HG03025 (cell line): ENCODE data around the gene RPS6KB2.
A peak's percentile ranks its signal among the peaks of the same experiment; 100 is the strongest.
"Not testable (repeated sequence)": the region's sequence is repeated elsewhere in the genome, so short reads cannot be mapped to it uniquely, and the experiment has no call there.

ENCODE experiments used
- ATAC-seq: cut with Tn5 transposase; IDR thresholded peaks from one replicate; pipeline ENCODE4 v1.9.1; 2021; ENCODE audit warnings: mild to moderate bottlenecking, moderate library complexity; ENCODE audit not compliant: unreplicated experiment, low FRiP score

RPS6KB2 gene

GRCh38 chr11:67464411-67465188, 36.3 kb downstream of the RPS6KB2 start:
- ATAC-seq = peak; percentile 36

GRCh38 chr11:67465189-67465510, 36.9 kb downstream of the RPS6KB2 start:
- no peak for ATAC-seq

DNA sequence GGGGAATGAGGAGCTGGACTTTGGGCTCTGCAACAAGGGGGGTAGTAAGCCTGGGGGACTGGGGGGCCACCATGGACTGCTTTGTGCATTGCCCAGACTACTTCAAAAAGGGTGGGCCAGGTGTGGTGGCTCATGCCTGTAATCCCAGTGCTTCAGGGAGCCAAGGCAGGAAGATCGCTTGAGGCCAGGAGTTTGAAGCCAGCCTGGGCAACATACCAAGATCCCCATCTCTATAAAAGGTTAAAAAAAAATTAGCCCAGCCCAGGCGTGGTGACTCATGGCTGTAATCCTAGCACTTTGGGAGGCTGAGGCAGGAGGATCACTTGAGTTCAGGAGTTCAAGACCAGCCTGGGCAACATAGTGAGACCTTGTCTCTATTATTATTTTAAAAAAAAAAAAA, 37.2 kb downstream of the RPS6KB2 start:
- ATAC-seq = not testable (repeated sequence)

- no peak for ATAC-seq
Measured at GRCh38 chr11:67466367-67466766, 38.1 kb downstream of the RPS6KB2 start.

DNA sequence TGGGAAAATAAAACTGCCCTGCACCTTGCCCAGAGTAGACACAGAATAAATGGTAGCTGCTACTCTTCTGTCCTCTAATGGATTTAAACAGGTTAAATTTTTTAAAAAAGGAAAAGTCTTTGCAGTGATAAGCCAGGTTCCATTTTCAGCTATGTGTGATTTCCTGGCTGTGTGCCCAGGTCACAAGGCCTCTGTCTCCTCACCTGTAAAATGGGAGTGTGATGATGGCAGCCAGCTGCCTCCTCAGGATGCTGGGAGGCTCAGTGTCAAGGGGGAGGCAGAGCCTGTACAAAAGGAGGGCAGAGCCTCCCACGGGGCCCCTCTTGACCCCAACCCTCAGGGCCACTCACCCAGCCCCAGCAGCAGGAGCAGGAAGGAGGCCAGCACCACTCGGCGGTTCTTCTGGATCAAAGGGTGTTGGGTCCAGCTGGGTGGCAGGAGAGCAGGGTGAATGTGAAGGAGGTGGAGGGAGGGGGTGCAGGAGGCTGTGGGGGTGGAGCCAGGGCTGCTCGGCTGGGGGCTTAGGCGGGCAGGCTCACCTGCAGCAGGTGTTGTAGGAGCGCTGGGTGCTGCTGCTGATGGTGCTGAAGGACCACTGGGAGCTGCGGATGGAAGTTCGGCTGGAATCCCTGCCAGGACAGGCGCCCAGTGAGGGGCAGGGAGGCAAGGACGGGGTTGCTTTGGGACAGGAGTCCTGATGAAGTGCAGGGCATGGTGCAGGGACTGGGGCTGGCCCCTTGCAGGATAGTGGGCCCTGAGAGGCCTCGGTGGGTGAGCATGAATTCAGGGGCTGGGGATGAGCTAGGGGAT, 38.9 kb downstream of the RPS6KB2 start:
- ATAC-seq = no peak

GRCh38 chr11:67468056-67468455, 39.8 kb downstream of the RPS6KB2 start:
- no peak for ATAC-seq

GRCh38 chr11:67468456-67468758, 40.1 kb downstream of the RPS6KB2 start:
- ATAC-seq = no peak

DNA sequence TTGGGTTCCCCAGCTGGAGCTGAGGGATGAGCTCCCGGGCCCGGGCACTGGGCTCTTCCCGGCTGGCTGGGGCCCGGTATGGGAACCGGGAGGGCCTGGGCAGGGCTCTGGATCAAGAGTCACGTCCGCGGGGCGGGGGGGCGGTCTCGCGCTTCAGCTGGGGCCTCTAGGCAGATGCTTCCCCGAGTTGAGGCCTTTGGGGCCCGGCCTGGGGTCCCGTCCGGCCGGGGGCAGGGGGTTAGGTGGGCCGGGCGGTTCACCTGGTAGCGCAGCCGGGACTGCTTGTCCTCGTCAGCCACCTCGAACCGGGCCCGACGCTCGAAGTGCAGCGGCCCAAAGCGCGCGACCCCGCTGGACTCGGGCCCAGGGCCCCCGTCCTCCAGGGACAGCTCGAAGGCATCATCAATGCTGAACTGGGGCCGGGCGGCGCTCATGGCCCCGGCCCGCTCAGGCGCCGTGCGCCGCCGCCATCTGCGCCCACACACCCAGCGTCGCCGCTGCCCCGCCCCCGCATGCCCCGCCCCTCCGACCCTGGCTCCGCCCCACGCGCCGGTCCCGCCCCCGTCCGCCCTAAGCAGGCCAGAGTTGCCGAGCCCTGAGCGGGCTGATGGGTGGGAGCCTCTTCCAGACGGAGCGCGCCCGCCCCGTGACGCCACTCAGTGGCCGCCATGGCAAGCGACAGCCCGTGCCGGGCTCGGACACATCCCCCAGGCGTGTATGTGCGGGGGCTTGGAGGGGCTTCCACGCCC, 40.6 kb downstream of the RPS6KB2 start, which contains the start of gene TMEM134:
Gene TMEM134 (minus strand): TSS at position 493 of the 749 bp plus-strand sequence. CDS start 59 bp downstream, at position 434.
- peak; percentile 46 for ATAC-seq

DNA sequence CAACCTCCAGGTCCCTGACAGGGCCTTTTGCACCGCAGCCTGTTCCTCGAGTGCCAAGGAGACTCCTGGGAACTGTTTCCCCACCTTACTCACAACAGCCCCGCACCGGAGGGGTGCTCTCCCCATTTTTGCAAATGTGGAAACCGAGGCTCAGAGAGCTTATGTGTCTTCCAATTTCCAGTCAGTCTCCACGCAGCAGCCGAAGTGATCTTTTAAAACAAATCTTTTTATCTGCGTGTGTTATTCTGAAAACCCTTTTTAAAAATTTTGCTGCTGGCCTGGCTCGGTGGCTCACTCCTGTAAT, 41.2 kb downstream of the RPS6KB2 start:
- ATAC-seq = no peak

GRCh38 chr11:67470337-67471002, 42.2 kb downstream of the RPS6KB2 start:
- no peak for ATAC-seq

- ATAC-seq = no peak
Measured at GRCh38 chr11:67472882-67473281, 44.6 kb downstream of the RPS6KB2 start.

- not testable (repeated sequence) for ATAC-seq
Measured at GRCh38 chr11:67476692-67477091, 48.4 kb downstream of the RPS6KB2 start.

- ATAC-seq = not testable (repeated sequence)
Measured at GRCh38 chr11:67477344-67478050, 49.2 kb downstream of the RPS6KB2 start.

- no peak for ATAC-seq
Measured at GRCh38 chr11:67482275-67482826, 54.1 kb downstream of the RPS6KB2 start.

DNA sequence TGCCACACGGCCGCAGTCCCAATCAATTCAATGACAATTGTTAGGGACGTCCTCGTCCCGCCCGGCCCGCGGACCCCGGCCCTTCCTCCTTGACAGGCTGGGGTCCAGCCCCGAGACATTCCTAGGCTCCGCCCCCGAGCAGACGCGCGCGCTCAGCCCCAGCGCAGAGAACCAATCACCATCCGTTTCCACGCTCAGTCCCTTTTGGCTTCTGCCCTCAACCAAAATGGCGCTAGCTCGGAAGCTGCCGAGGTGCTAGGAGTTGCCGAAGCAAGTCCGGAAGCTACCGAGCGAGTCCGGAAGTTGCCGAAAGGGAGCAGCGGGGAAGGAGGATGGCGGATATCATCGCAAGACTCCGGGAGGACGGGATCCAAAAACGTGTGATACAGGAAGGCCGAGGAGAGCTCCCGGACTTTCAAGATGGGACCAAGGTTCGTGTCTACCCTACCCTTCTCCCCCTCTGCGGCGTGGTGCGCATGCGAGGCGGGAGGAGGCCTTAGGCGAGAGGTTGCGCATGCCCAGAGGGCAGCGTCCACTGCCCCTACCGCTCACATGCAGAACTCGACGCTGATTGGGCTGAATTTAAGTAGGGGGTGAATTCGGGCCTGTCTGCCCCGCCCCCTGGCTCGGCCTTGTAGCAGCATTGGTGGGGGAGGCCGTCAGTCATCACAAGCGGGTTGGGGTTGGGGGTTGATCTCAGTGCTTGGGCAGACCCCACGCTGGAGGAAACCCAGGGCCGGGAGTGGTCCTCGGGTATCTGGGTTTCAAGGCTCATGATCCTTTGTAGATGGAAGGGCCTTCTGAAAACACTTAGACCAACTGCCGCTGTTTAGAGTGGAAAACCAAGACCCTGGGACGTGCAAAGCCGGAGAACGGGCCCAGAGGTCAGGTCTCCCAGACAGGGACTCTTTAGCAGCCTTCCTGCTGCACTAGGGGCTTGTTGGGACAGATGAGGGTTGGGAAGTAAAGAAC, 54.8 kb downstream of the RPS6KB2 start, which contains the start of gene AIP:
Gene AIP (plus strand): TSS at position 200 of the 972 bp plus-strand sequence. CDS start 133 bp downstream, at position 333.
- peak; percentile 67 for ATAC-seq

GRCh38 chr11:67483831-67484665, 55.8 kb downstream of the RPS6KB2 start:
- no peak for ATAC-seq

- ATAC-seq = no peak
Measured at GRCh38 chr11:67484847-67485311, 56.6 kb downstream of the RPS6KB2 start.
